Activated T-helper 1 cell treated with anti-CD3 and anti-CD28 coated beads, Interleukin-12 subunit alpha, Interleukin-12 subunit beta, Interleukin-2, Interleukin-4 antibody, amounts not matched to agents 30 ng/mL and 10 ng/mL and 1 ng/mL, durations not matched to agents 14 hours and 24 hours and 36 hours (primary cell): Measurements from ENCODE around the gene TOP1. TPM values are rescaled to one million over a fixed set of nuclear protein-coding genes. Genes with fewer than 3 reads are reported as not detected.
A peak's percentile ranks its signal among the peaks of the same experiment; 100 is the strongest.

ENCODE experiments used
- DNase-seq: peaks from one replicate; pipeline ENCODE4 v3.0.0; 2021; ENCODE audit warnings: low spot score
- H3K27ac Mint-ChIP-seq: one replicate; pipeline ENCODE4 v1.8.0; 2021; ENCODE audit warnings: mild to moderate bottlenecking, mixed read lengths
- H3K27me3 Mint-ChIP-seq: one replicate; pipeline ENCODE4 v1.8.0; 2022; ENCODE audit warnings: mild to moderate bottlenecking, moderate library complexity, mixed read lengths; ENCODE audit not compliant: insufficient read depth
- H3K36me3 Mint-ChIP-seq: one replicate; pipeline ENCODE4 v1.8.0; 2021; ENCODE audit warnings: low read depth, mixed read lengths
- H3K4me1 Mint-ChIP-seq: one replicate; pipeline ENCODE4 v1.8.0; 2021; ENCODE audit warnings: low read depth, mixed read lengths
- H3K4me3 Mint-ChIP-seq: one replicate; pipeline ENCODE4 v1.8.0; 2021; ENCODE audit warnings: mild to moderate bottlenecking, moderate library complexity, mixed read lengths
- H3K9me3 Mint-ChIP-seq: one replicate; pipeline ENCODE4 v1.8.0; 2021; ENCODE audit warnings: mixed read lengths
- intact Hi-C: fragments of 100-400 bp; cut with micrococcal nuclease; formaldehyde crosslinking; loops from one replicate; pipeline ENCODE4 v1.15.1; 2024
- total RNA-seq: library from RNA; stranded (reverse); gene quantifications from 2 replicates; pipeline ENCODE4 v1.2.3, GENCODE V29; 2022

TOP1 gene
- total RNA-seq, 1 donor from 2014 or later = 120 TPM

- peak overlapping the region; percentile 95 for H3K4me3 Mint-ChIP-seq
- H3K9me3 Mint-ChIP-seq = no peaks in the 10 kb centered on the region
- intact Hi-C loops = loop anchor here (1.0 to 5.0 kb wide), 5 partner anchors 34 to 555 kb away; partner anchors contain the start of genes CHD6 and TOP1
- DNase-seq = peak; percentile 63
- H3K27me3 Mint-ChIP-seq = no peaks in the 10 kb centered on the region
- peaks cover 77% of the 10 kb centered on the region for H3K4me1 Mint-ChIP-seq
- peaks cover 18% of the 10 kb centered on the region for H3K36me3 Mint-ChIP-seq
- H3K27ac Mint-ChIP-seq = peak overlapping the region; percentile 90
These were observed 109.2 kb downstream of the TOP1 start for GRCh38 chr20:41137614-41138474.

GRCh38 chr20:41138475-41139226 is 110.0 kb downstream of the TOP1 start:
- DNase-seq = peak; percentile 37
- H3K4me3 Mint-ChIP-seq = peak overlapping the region; percentile 95
- intact Hi-C loops = loop anchor here (1.0 to 5.0 kb wide), 7 partner anchors 19 to 480 kb away; partner anchors contain the start of genes CHD6 and TOP1
- peaks cover 21% of the 10 kb centered on the region for H3K36me3 Mint-ChIP-seq
- no peaks in the 10 kb centered on the region for H3K27me3 Mint-ChIP-seq
- peaks cover 80% of the 10 kb centered on the region for H3K4me1 Mint-ChIP-seq
- no peaks in the 10 kb centered on the region for H3K9me3 Mint-ChIP-seq
- peak overlapping the region; percentile 90 for H3K27ac Mint-ChIP-seq

GRCh38 chr20:41139227-41140093 is 110.8 kb downstream of the TOP1 start:
- H3K4me1 Mint-ChIP-seq = peaks cover 80% of the 10 kb centered on the region
- H3K4me3 Mint-ChIP-seq = peak overlapping the region; percentile 95
- no peaks in the 10 kb centered on the region for H3K27me3 Mint-ChIP-seq
- H3K36me3 Mint-ChIP-seq = peaks cover 24% of the 10 kb centered on the region
- no peak for DNase-seq
- H3K27ac Mint-ChIP-seq = peak overlapping the region; percentile 90
- H3K9me3 Mint-ChIP-seq = no peaks in the 10 kb centered on the region
- intact Hi-C loops = loop anchor here (1.0 to 5.0 kb wide), 6 partner anchors 18 to 479 kb away; partner anchors contain the start of gene CHD6

- peak overlapping the region; percentile 90 for H3K27ac Mint-ChIP-seq
- DNase-seq = no peak
- H3K36me3 Mint-ChIP-seq = peaks cover 34% of the 10 kb centered on the region
- H3K9me3 Mint-ChIP-seq = no peaks in the 10 kb centered on the region
- peaks cover 80% of the 10 kb centered on the region for H3K4me1 Mint-ChIP-seq
- intact Hi-C loops = no loop called here
- peak overlapping the region; percentile 95 for H3K4me3 Mint-ChIP-seq
- no peaks in the 10 kb centered on the region for H3K27me3 Mint-ChIP-seq
These were observed 111.9 kb downstream of the TOP1 start for GRCh38 chr20:41140226-41141133.

- intact Hi-C loops = no loop called here
- Mint-ChIP-seq H3K27me3 (no peaks in the 10 kb centered on the region), H3K4me1 (peaks cover 80% of the 10 kb centered on the region), H3K9me3 (no peaks in the 10 kb centered on the region), H3K4me3 (peak overlapping the region; percentile 95), H3K36me3 (peaks cover 35% of the 10 kb centered on the region), H3K27ac (peak overlapping the region; percentile 90)
- DNase-seq = no peak
These were observed 112.7 kb downstream of the TOP1 start for GRCh38 chr20:41141153-41141815.

GRCh38 chr20:41142245-41142644 is 113.6 kb downstream of the TOP1 start:
- Mint-ChIP-seq H3K27me3 (no peaks in the 10 kb centered on the region), H3K4me3 (peak overlapping the region; percentile 95), H3K4me1 (peaks cover 87% of the 10 kb centered on the region), H3K9me3 (no peaks in the 10 kb centered on the region), H3K36me3 (peaks cover 43% of the 10 kb centered on the region), H3K27ac (peak overlapping the region; percentile 90)
- no peak for DNase-seq
- intact Hi-C loops = loop anchor here (1.0 kb wide), 1 partner anchor 8 kb away; no protein-coding TSS in a partner anchor

- no peaks in the 10 kb centered on the region for H3K27me3 Mint-ChIP-seq
- no peaks in the 10 kb centered on the region for H3K9me3 Mint-ChIP-seq
- H3K4me3 Mint-ChIP-seq = peak overlapping the region; percentile 95
- H3K27ac Mint-ChIP-seq = peak overlapping the region; percentile 90
- H3K4me1 Mint-ChIP-seq = peaks cover 91% of the 10 kb centered on the region
- peak; percentile 43 for DNase-seq
- peaks cover 43% of the 10 kb centered on the region for H3K36me3 Mint-ChIP-seq
- intact Hi-C loops = loop anchor here (1.0 kb wide), 1 partner anchor 7 kb away; no protein-coding TSS in a partner anchor
These were observed 114.3 kb downstream of the TOP1 start for GRCh38 chr20:41142919-41143318.

- intact Hi-C loops = no loop called here
These were observed 114.7 kb downstream of the TOP1 start for GRCh38 chr20:41143354-41143753.

GRCh38 chr20:41145317-41145716 is 116.7 kb downstream of the TOP1 start:
- H3K9me3 Mint-ChIP-seq = no peaks in the 10 kb centered on the region
- H3K4me3 Mint-ChIP-seq = peak overlapping the region; percentile 46
- no peak for DNase-seq
- no peaks in the 10 kb centered on the region for H3K27me3 Mint-ChIP-seq
- peak overlapping the region; percentile 14 for H3K27ac Mint-ChIP-seq
- H3K4me1 Mint-ChIP-seq = peaks cover 97% of the 10 kb centered on the region
- peaks cover 37% of the 10 kb centered on the region for H3K36me3 Mint-ChIP-seq
- intact Hi-C loops = no loop called here

More at GRCh38 chr20:41143354-41143753, 114.7 kb downstream of the TOP1 start:
- no peaks in the 10 kb centered on the region for H3K9me3 Mint-ChIP-seq
- H3K4me3 Mint-ChIP-seq = peak overlapping the region; percentile 95
- H3K27me3 Mint-ChIP-seq = no peaks in the 10 kb centered on the region
- peak overlapping the region; percentile 90 for H3K27ac Mint-ChIP-seq
- H3K4me1 Mint-ChIP-seq = peaks cover 95% of the 10 kb centered on the region
- peaks cover 43% of the 10 kb centered on the region for H3K36me3 Mint-ChIP-seq
- no peak for DNase-seq

GRCh38 chr20:41145821-41146620 is 117.4 kb downstream of the TOP1 start:
- no peaks in the 10 kb centered on the region for H3K27me3 Mint-ChIP-seq
- peaks cover 97% of the 10 kb centered on the region for H3K4me1 Mint-ChIP-seq
- H3K9me3 Mint-ChIP-seq = no peaks in the 10 kb centered on the region
- no peak for DNase-seq
- H3K4me3 Mint-ChIP-seq = peak overlapping the region; percentile 46
- H3K27ac Mint-ChIP-seq = peak overlapping the region; percentile 71
- intact Hi-C loops = no loop called here
- peaks cover 36% of the 10 kb centered on the region for H3K36me3 Mint-ChIP-seq
